HAP-1 (cell line): ENCODE results near the gene PRTFDC1.

ENCODE experiments used
- DNase-seq, 2 experiments: peaks; one replicate each; pipeline ENCODE4 v3.0.0-alpha.2; 2016 to 2020; ENCODE audit warnings: low spot score in 2 of 2
- H3K27me3 ChIP-seq: fragments of 250-450 bp; sonication (Bioruptor Pico); 2 replicates; pipeline ENCODE4 v1.5.1; 2020; ENCODE audit warnings: low read depth, mild to moderate bottlenecking, moderate library complexity
- H3K36me3 ChIP-seq: fragments of 250-450 bp; sonication (Bioruptor Pico); replicated peaks from 2 replicates; pipeline ENCODE4 v1.5.1; 2020; ENCODE audit warnings: mild to moderate bottlenecking
- H3K4me1 ChIP-seq: fragments of 250-450 bp; sonication (Bioruptor Pico); 2 replicates; pipeline ENCODE4 v1.5.1; 2020; ENCODE audit warnings: mild to moderate bottlenecking
- H3K4me3 ChIP-seq: fragments of 250-450 bp; sonication (Bioruptor Pico); 2 replicates; pipeline ENCODE4 v1.5.1; 2020; ENCODE audit warnings: mild to moderate bottlenecking, moderate library complexity
- H3K9me3 ChIP-seq: fragments of 250-450 bp; sonication (Bioruptor Pico); 2 replicates; pipeline ENCODE4 v1.5.1; 2020; ENCODE audit warnings: mild to moderate bottlenecking, moderate library complexity
- in situ Hi-C: fragments of 300-500 bp; cut with MboI; formaldehyde crosslinking; loops from 3 replicates; pipeline ENCODE4 v1.14.3; 2020; ENCODE audit warnings: low sequenced_read_pairs, inconsistent platforms, mixed read lengths

PRTFDC1 gene

GRCh38 chr10:24917979-24918378 lies 34.4 kb downstream of the PRTFDC1 start:
- no peaks in the 10 kb centered on the region for H3K36me3 ChIP-seq
- no peaks in the 10 kb centered on the region for H3K4me1 ChIP-seq
- H3K9me3 ChIP-seq = no peaks in the 10 kb centered on the region
- H3K27me3 ChIP-seq = no peaks in the 10 kb centered on the region
- in situ Hi-C loops = no loop called here
- no peak for DNase-seq
- H3K4me3 ChIP-seq = no peak overlapping the region

DNA sequence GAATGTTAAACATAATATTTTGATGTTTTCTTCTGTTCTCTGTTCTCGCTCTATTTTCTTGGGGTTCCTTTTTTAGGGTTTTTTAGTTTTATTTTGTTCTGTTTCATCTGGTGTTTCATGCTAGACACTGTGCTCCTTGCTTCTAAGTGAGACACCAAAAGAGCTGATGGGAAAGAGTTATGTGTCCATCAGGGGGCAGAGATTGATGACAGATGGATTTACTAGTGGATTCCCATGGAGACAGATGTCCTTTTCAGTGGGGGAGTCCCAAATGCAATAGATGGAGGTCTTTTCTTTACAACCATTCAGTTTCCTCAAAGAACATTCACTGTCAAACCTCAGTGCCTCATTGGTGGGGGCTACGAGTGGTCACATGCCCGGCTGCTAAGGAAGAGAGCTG lies 34.9 kb downstream of the PRTFDC1 start:
- no peaks in the 10 kb centered on the region for H3K27me3 ChIP-seq
- H3K9me3 ChIP-seq = no peaks in the 10 kb centered on the region
- in situ Hi-C loops = no loop called here
- no peaks in the 10 kb centered on the region for H3K36me3 ChIP-seq
- no peak overlapping the region for H3K4me3 ChIP-seq
- no peaks in the 10 kb centered on the region for H3K4me1 ChIP-seq
- DNase-seq = no peak

DNA sequence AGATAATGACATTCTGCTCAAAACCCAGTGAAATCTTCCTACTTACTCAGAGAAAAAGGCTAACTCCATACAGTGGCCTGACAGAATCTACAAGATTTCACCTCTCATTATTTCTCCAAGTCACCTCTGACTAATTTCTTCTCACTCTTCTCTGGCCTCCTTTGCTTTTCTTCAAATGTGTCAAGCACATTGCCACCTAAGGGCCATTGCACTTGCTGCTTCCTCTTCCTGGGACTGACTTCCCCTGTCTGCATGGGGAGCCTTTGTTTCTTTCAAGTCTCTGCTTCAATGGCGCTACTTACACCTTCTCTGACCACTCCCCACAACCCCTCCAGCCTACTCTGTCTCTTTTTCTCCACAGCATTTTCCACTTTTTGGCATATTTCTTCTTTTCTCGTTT lies 36.0 kb downstream of the PRTFDC1 start:
- Histone ChIP-seq H3K36me3 (no peaks in the 10 kb centered on the region), H3K4me1 (no peaks in the 10 kb centered on the region), H3K4me3 (no peak overlapping the region), H3K27me3 (no peaks in the 10 kb centered on the region), H3K9me3 (no peaks in the 10 kb centered on the region)
- in situ Hi-C loops = no loop called here
- DNase-seq = no peak

DNA sequence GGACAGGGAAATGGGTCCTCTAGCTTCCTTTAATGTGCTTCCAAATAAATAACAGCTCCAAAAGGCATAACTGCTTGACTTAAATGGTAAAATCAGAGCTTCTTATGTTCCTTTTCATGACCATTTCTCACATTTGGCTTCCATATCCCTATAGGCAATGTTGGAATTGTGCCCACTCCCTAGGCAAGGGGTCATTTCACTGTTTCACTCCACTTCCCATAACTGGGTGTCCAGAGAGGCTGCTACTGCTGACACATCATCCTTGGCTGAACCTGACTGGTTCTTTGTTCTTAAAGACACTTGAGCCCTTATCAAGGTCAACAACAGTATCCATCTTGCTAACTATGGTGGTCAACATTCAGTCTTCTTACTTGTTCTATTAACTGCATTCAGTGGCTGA lies 37.1 kb downstream of the PRTFDC1 start:
- no peak for DNase-seq
- H3K27me3 ChIP-seq = no peaks in the 10 kb centered on the region
- in situ Hi-C loops = no loop called here
- no peaks in the 10 kb centered on the region for H3K36me3 ChIP-seq
- H3K4me3 ChIP-seq = no peak overlapping the region
- H3K9me3 ChIP-seq = no peaks in the 10 kb centered on the region
- no peaks in the 10 kb centered on the region for H3K4me1 ChIP-seq

DNA sequence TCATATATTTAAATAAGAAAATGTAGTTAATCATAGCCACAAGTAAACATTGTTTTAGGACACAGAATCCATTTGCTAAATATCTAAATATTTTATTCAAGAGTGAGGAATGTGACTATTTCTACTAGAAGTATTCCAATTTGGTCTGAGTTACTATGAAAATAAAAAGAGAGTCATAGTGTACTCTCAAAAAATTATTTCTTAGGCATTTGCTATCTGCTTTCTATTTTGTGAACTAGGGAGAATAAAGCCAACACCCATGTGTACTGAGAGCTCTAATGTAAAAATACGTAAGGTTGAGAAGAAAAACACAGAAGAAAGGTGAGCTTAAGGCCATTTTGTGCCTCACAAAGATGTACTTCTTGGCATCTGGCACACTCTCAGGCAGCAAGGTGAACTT lies 38.3 kb downstream of the PRTFDC1 start:
- no peak overlapping the region for H3K4me3 ChIP-seq
- H3K9me3 ChIP-seq = no peaks in the 10 kb centered on the region
- in situ Hi-C loops = no loop called here
- no peaks in the 10 kb centered on the region for H3K4me1 ChIP-seq
- H3K27me3 ChIP-seq = no peaks in the 10 kb centered on the region
- no peaks in the 10 kb centered on the region for H3K36me3 ChIP-seq
- no peak for DNase-seq

DNA sequence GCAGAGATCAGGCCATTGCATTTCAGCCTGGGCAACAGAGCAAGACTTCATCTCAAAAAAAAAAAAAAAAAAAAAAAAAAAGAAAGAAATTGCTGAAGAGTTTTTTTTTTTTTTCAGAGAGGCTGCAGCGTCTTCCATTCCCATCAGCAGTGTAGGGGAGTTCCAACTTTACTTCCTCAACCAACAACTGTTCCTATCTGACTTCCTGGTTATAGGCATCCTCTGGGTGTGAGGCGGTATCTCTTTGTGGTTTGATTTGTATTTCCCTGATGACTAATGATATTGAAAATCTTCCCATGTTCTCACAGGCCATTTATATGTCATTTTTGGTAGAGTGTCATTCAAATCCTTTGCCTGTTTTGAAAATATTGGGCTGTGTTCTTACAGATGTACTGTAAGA lies 40.2 kb downstream of the PRTFDC1 start:
- Histone ChIP-seq H3K4me1 (no peaks in the 10 kb centered on the region), H3K36me3 (no peaks in the 10 kb centered on the region), H3K27me3 (no peaks in the 10 kb centered on the region), H3K9me3 (no peaks in the 10 kb centered on the region), H3K4me3 (no peak overlapping the region)
- DNase-seq = no peak
- in situ Hi-C loops = no loop called here

- Histone ChIP-seq H3K4me3 (no peak overlapping the region), H3K4me1 (no peaks in the 10 kb centered on the region), H3K9me3 (no peaks in the 10 kb centered on the region), H3K27me3 (no peaks in the 10 kb centered on the region), H3K36me3 (no peaks in the 10 kb centered on the region)
- DNase-seq = no peak
- in situ Hi-C loops = no loop called here
Observed at GRCh38 chr10:24911029-24911428, 41.4 kb downstream of the PRTFDC1 start.

GRCh38 chr10:24910574-24910973 lies 41.8 kb downstream of the PRTFDC1 start:
- Histone ChIP-seq H3K4me3 (no peak overlapping the region), H3K9me3 (no peaks in the 10 kb centered on the region), H3K27me3 (no peaks in the 10 kb centered on the region), H3K4me1 (no peaks in the 10 kb centered on the region), H3K36me3 (no peaks in the 10 kb centered on the region)
- no peak for DNase-seq
- in situ Hi-C loops = no loop called here

GRCh38 chr10:24908793-24909423 lies 43.5 kb downstream of the PRTFDC1 start:
- in situ Hi-C loops = no loop called here

DNA sequence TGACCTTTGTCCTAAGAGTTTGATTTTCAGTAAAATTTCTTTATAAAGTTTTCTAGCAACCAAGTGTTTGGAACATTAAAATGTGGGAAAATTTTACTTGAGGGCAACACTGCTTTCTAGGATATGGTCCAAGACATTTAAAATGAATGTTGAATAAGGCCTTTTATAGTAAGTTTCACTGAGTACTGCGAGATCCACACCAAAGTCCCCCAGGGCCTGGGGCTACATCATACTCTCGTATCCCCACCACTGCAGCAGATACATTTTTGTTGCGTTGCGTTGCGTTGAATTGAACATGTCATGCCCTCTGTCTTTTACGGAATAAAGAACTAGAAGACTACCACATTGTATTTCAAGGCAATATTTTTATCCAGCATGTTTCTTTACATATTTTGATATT lies 44.5 kb downstream of the PRTFDC1 start:
- Histone ChIP-seq H3K9me3 (no peaks in the 10 kb centered on the region), H3K4me3 (no peak overlapping the region), H3K36me3 (no peaks in the 10 kb centered on the region), H3K4me1 (no peaks in the 10 kb centered on the region), H3K27me3 (no peaks in the 10 kb centered on the region)
- in situ Hi-C loops = no loop called here
- no peak for DNase-seq

More at GRCh38 chr10:24908793-24909423, 43.5 kb downstream of the PRTFDC1 start:
- no peaks in the 10 kb centered on the region for H3K36me3 ChIP-seq
- no peaks in the 10 kb centered on the region for H3K9me3 ChIP-seq
- no peaks in the 10 kb centered on the region for H3K4me1 ChIP-seq
- no peaks in the 10 kb centered on the region for H3K27me3 ChIP-seq
- H3K4me3 ChIP-seq = no peak overlapping the region
- DNase-seq = no peak

DNA sequence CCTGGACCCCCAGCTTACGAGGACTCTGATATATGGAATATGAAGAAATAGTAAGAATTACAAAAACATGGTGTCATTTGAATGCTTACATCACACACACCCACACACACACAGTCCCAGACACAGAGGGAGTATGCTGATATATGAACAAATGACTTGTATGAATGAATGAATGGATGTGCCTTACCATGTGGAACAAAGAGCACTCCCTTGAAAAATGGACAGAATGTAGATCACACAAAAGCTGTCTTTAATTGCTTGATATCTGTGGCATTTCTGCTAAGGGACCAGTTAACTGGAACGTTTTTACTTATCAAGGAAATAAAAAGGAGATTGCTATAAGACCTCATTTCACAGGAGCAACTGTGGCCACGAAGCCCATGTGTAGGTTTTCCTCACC lies 46.0 kb downstream of the PRTFDC1 start:
- H3K9me3 ChIP-seq = no peaks in the 10 kb centered on the region
- peaks cover 5% of the 10 kb centered on the region; the same call in 1 of the 2 replicates for H3K4me1 ChIP-seq
- no peaks in the 10 kb centered on the region for H3K27me3 ChIP-seq
- no peaks in the 10 kb centered on the region for H3K36me3 ChIP-seq
- in situ Hi-C loops = no loop called here
- H3K4me3 ChIP-seq = no peak overlapping the region
- no peak for DNase-seq

- Histone ChIP-seq H3K27me3 (no peaks in the 10 kb centered on the region), H3K4me3 (no peak overlapping the region), H3K36me3 (no peaks in the 10 kb centered on the region), H3K4me1 (peaks cover 5% of the 10 kb centered on the region; the same call in 1 of the 2 replicates), H3K9me3 (no peaks in the 10 kb centered on the region)
- DNase-seq = no peak
- in situ Hi-C loops = no loop called here
Observed at GRCh38 chr10:24904824-24905223, 47.6 kb downstream of the PRTFDC1 start.

GRCh38 chr10:24902400-24902728 lies 50.0 kb downstream of the PRTFDC1 start:
- in situ Hi-C loops = no loop called here
- Histone ChIP-seq H3K36me3 (no peaks in the 10 kb centered on the region), H3K27me3 (no peaks in the 10 kb centered on the region), H3K4me3 (no peak overlapping the region), H3K9me3 (no peaks in the 10 kb centered on the region), H3K4me1 (peaks cover 5% of the 10 kb centered on the region; the same call in 1 of the 2 replicates)
- no peak for DNase-seq

- H3K4me1 ChIP-seq = peaks cover 5% of the 10 kb centered on the region; the same call in 1 of the 2 replicates
- peak in 1 of 2 experiments; percentile 14 for DNase-seq
- H3K4me3 ChIP-seq = no peak overlapping the region
- no peaks in the 10 kb centered on the region for H3K9me3 ChIP-seq
- in situ Hi-C loops = no loop called here
- H3K27me3 ChIP-seq = no peaks in the 10 kb centered on the region
- no peaks in the 10 kb centered on the region for H3K36me3 ChIP-seq
Observed at GRCh38 chr10:24901686-24902399, 50.6 kb downstream of the PRTFDC1 start.
